Prostate gland (tissue), 2 donors: Measurements from ENCODE around the gene TMEM220.

Source experiments
- POLR2A ChIP-seq: fragments of 450-650 bp; IDR thresholded peaks from one replicate; pipeline ENCODE4 v1.6.1; 2016; ENCODE audit warnings: antibody characterized with exemption, mild to moderate bottlenecking
- POLR2AphosphoS5 ChIP-seq: sonication (generic); formaldehyde crosslinking; IDR thresholded peaks from one replicate; pipeline ENCODE4 v1.6.1; 2017; ENCODE audit warnings: antibody characterized with exemption
- TF ChIP-seq, protein P1 (sequence below), 4 experiments: fragments of 200-600 bp in 2 of 4; fragments of 450-650 bp in 2 of 4; sonication (generic) in 2 of 4; IDR thresholded peaks; 1 replicate in 3 of 4; 2 replicates in 1 of 4; pipeline ENCODE4 v1.5.1; 2016 to 2019; ENCODE audit warnings: antibody characterized with exemption in 4 of 4, mild to moderate bottlenecking in 2 of 4, moderate library complexity in 2 of 4

DNA sequence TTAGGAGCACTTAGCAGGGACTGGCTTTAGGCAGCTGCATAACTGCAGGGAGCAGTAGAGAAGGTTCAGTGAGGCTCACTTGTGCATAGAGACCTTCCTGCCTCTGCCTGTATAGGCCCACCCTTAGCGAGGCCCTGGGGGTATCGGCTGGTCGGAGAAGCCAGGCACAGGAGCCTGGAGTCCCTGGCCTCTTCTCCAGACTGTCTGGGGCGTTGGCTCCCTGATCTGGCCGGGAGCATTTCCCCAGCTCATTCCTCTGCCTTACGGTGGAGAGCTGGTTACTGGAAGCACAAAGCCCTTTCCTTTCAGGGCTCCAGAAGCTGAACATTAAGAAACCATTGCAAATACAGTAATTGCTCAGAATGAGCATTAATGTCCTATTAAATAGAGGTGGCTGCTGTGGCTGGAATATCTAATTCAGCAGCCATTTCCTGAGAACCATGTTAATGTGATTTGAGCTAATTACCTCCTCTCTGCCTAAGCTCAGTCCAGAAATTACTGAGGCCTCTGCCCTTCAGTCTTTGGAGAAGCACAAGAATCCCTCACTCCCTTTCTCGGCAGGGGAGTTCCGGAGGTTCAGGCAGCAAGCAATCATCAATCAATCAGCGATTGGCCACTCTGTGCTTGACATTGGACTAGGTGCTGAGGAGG, 18.8 kb upstream of the TMEM220 start:
- TF ChIP-seq, protein P1, sequence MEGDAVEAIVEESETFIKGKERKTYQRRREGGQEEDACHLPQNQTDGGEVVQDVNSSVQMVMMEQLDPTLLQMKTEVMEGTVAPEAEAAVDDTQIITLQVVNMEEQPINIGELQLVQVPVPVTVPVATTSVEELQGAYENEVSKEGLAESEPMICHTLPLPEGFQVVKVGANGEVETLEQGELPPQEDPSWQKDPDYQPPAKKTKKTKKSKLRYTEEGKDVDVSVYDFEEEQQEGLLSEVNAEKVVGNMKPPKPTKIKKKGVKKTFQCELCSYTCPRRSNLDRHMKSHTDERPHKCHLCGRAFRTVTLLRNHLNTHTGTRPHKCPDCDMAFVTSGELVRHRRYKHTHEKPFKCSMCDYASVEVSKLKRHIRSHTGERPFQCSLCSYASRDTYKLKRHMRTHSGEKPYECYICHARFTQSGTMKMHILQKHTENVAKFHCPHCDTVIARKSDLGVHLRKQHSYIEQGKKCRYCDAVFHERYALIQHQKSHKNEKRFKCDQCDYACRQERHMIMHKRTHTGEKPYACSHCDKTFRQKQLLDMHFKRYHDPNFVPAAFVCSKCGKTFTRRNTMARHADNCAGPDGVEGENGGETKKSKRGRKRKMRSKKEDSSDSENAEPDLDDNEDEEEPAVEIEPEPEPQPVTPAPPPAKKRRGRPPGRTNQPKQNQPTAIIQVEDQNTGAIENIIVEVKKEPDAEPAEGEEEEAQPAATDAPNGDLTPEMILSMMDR (IDR thresholded peaks at IDR 0.05), result no peak
- no peak for TF ChIP-seq POLR2A
- TF ChIP-seq POLR2AphosphoS5, result no peak
